ENCODE results near the gene ABCD1.
"Not testable (repeated sequence)": the region's sequence is repeated elsewhere in the genome, so short reads cannot be mapped to it uniquely, and the experiment has no call there.

ABCD1 gene

GRCh38 chrX:153724252-153725038 is at the start of gene ABCD1, which contains the start of gene BCAP31:
Gene ABCD1, plus strand, starts transcription at chrX:153724856. Its CDS starts 411 bp downstream, at chrX:153725267.
Gene BCAP31, minus strand, starts transcription at chrX:153724387. Its CDS starts 1,143 bp downstream, at chrX:153723244.
- DNase-seq: peak in 53 of 56 donors; percentile 18 to 94 (median 80)

GRCh38 chrX:153681175-153681574 is 43.5 kb upstream of the ABCD1 start:
- DNase-seq: no peak

GRCh38 chrX:153683486-153683885 is 41.2 kb upstream of the ABCD1 start:
- DNase-seq: not testable (repeated sequence)

GRCh38 chrX:153684467-153685155 is 40.0 kb upstream of the ABCD1 start:
- no peak for DNase-seq

GRCh38 chrX:153685156-153685536 is 39.5 kb upstream of the ABCD1 start:
- DNase-seq: no peak

GRCh38 chrX:153685751-153686696 is 38.6 kb upstream of the ABCD1 start:
- DNase-seq: no peak

- no peak for DNase-seq
These were observed 37.9 kb upstream of the ABCD1 start for GRCh38 chrX:153686711-153687110.

GRCh38 chrX:153687121-153688039 is 37.3 kb upstream of the ABCD1 start, which contains the start of gene SLC6A8:
Gene SLC6A8, plus strand, starts transcription at chrX:153687926. Its CDS starts 649 bp downstream, at chrX:153688575.
- peak in 52 of 56 donors; percentile 17 to 84 (median 57) for DNase-seq

GRCh38 chrX:153688071-153688470 is 36.6 kb upstream of the ABCD1 start:
- DNase-seq: no peak

- DNase-seq: no peak
These were observed 36.1 kb upstream of the ABCD1 start for GRCh38 chrX:153688506-153688905.

GRCh38 chrX:153688911-153689590 is 35.6 kb upstream of the ABCD1 start:
- peak in 51 of 56 donors; percentile 10 to 82 (median 56) for DNase-seq

- DNase-seq: no peak
These were observed 34.8 kb upstream of the ABCD1 start for GRCh38 chrX:153689654-153690465.

GRCh38 chrX:153690466-153690865 is 34.2 kb upstream of the ABCD1 start:
- no peak for DNase-seq

- DNase-seq: not testable (repeated sequence)
These were observed 33.4 kb upstream of the ABCD1 start for GRCh38 chrX:153691032-153691827.

- DNase-seq: no peak
These were observed 32.7 kb upstream of the ABCD1 start for GRCh38 chrX:153692003-153692402.

- DNase-seq: no peak
These were observed 32.0 kb upstream of the ABCD1 start for GRCh38 chrX:153692611-153693156.

Measured in amygdala (tissue), 56 donors.